HepG2 (cell line): ENCODE data around the gene RAB34. TPM values are rescaled to one million over a fixed set of nuclear protein-coding genes. Genes with fewer than 3 reads are reported as not detected.

Experiments
- ATF7 ChIP-seq, 2 experiments: fragments of 450-650 bp in 1 of 2; sonication (generic) in 1 of 2; formaldehyde crosslinking in 1 of 2; IDR thresholded peaks; 2 replicates each; pipeline versions ENCODE4 v1.4.0 to v1.6.1; 2016 to 2020; ENCODE audit warnings: antibody characterized with exemption in 1 of 2, mild to moderate bottlenecking in 1 of 2, missing genetic modification reagents in 1 of 2
- CC2D1A ChIP-seq: sonication (generic); formaldehyde crosslinking; IDR thresholded peaks from 2 replicates; pipeline ENCODE4 v1.8.1; 2023; ENCODE audit warnings: mild to moderate bottlenecking, missing genetic modification reagents
- CENPBD1 ChIP-seq: sonication (generic); formaldehyde crosslinking; IDR thresholded peaks from 2 replicates; pipeline ENCODE4 v1.8.0; 2022; ENCODE audit warnings: missing genetic modification reagents, low read depth, mild to moderate bottlenecking, borderline replicate concordance
- CREM ChIP-seq, 2 experiments: sonication (generic) in 1 of 2; formaldehyde crosslinking in 1 of 2; IDR thresholded peaks; 2 replicates each; pipeline versions ENCODE4 v1.4.0 to v1.6.1; 2016 to 2020; ENCODE audit warnings: antibody characterized with exemption in 1 of 2, mild to moderate bottlenecking in 1 of 2, missing genetic modification reagents in 1 of 2
- KLF15 ChIP-seq: sonication (generic); formaldehyde crosslinking; IDR thresholded peaks from 2 replicates; pipeline ENCODE4 v1.8.1; 2023; ENCODE audit warnings: borderline replicate concordance, mild to moderate bottlenecking, inconsistent platforms, missing genetic modification reagents, mixed read lengths
- MYNN ChIP-seq: sonication (generic); formaldehyde crosslinking; IDR thresholded peaks from 2 replicates; pipeline ENCODE4 v1.4.0; 2020; ENCODE audit warnings: mild to moderate bottlenecking, low read depth, missing genetic modification reagents
- NONO ChIP-seq, 2 experiments: fragments of 450-650 bp in 1 of 2; sonication (generic) in 1 of 2; formaldehyde crosslinking in 1 of 2; IDR thresholded peaks in 1 of 2; conservative IDR thresholded peaks in 1 of 2; 2 replicates each; pipeline versions ENCODE4 v1.6.1 to v1.8.0; 2017 to 2022; ENCODE audit warnings: mild to moderate bottlenecking in 1 of 2, missing genetic modification reagents in 1 of 2, moderate library complexity in 1 of 2
- NR3C1 ChIP-seq: sonication (generic); formaldehyde crosslinking; IDR thresholded peaks from 2 replicates; pipeline ENCODE4 v1.4.0; 2020; ENCODE audit warnings: missing genetic modification reagents
- RFX1 ChIP-seq: fragments of 450-650 bp; IDR thresholded peaks from 2 replicates; pipeline ENCODE4 v1.6.1; 2017
- TEAD2 ChIP-seq: sonication (generic); formaldehyde crosslinking; IDR thresholded peaks from 2 replicates; pipeline ENCODE4 v1.9.0; 2021; ENCODE audit warnings: missing genetic modification reagents
- THAP9 ChIP-seq: sonication (generic); formaldehyde crosslinking; IDR thresholded peaks from 2 replicates; pipeline ENCODE4; 2020; ENCODE audit warnings: missing genetic modification reagents, mild to moderate bottlenecking, borderline replicate concordance
- TOPORS ChIP-seq: sonication (generic); formaldehyde crosslinking; IDR thresholded peaks from 2 replicates; pipeline ENCODE4 v1.8.0; 2023; ENCODE audit warnings: mild to moderate bottlenecking, missing genetic modification reagents
- ZFP37 ChIP-seq: sonication (generic); formaldehyde crosslinking; IDR thresholded peaks from 2 replicates; pipeline ENCODE4 v1.4.0; 2020; ENCODE audit warnings: missing genetic modification reagents, borderline replicate concordance
- ZNF136 ChIP-seq: sonication (generic); formaldehyde crosslinking; IDR thresholded peaks from 2 replicates; pipeline ENCODE4 v1.8.1; 2022; ENCODE audit warnings: low read depth, mild to moderate bottlenecking, moderate library complexity, missing genetic modification reagents
- ZNF138 ChIP-seq: sonication (generic); formaldehyde crosslinking; IDR thresholded peaks from 2 replicates; pipeline ENCODE4 v1.5.0; 2020; ENCODE audit warnings: mild to moderate bottlenecking, low read depth, missing genetic modification reagents
- ZNF224 ChIP-seq: sonication (generic); formaldehyde crosslinking; IDR thresholded peaks from 2 replicates; pipeline ENCODE4 v1.5.0; 2020; ENCODE audit warnings: mild to moderate bottlenecking, missing genetic modification reagents
- ZNF256 ChIP-seq: sonication (generic); formaldehyde crosslinking; conservative IDR thresholded peaks from 2 replicates; pipeline ENCODE4 v1.4.0; 2020; ENCODE audit warnings: missing genetic modification reagents
- ZNF274 ChIP-seq: sonication (generic); formaldehyde crosslinking; IDR thresholded peaks from 2 replicates; pipeline ENCODE4 v1.5.1; 2020; ENCODE audit warnings: mild to moderate bottlenecking, missing genetic modification reagents
- ZNF34 ChIP-seq: sonication (generic); formaldehyde crosslinking; IDR thresholded peaks from 2 replicates; pipeline ENCODE4 v1.4.0; 2020; ENCODE audit warnings: mild to moderate bottlenecking, missing genetic modification reagents, borderline replicate concordance
- ZNF570 ChIP-seq: sonication (generic); formaldehyde crosslinking; IDR thresholded peaks from 2 replicates; pipeline ENCODE4 v1.4.0; 2020; ENCODE audit warnings: mild to moderate bottlenecking, missing genetic modification reagents, borderline replicate concordance
- ZNF572 ChIP-seq: sonication (generic); formaldehyde crosslinking; IDR thresholded peaks from 2 replicates; pipeline ENCODE4 v1.5.1; 2020; ENCODE audit warnings: mild to moderate bottlenecking, missing genetic modification reagents
- polyA plus RNA-seq, 8 experiments: library from polyadenylated mRNA; depleted of rRNA in 3 of 8; stranded (reverse) in 7 of 8; unstranded in 1 of 8; fragments of >200 nt; fragmentation: Illumina TruSeq in 4 of 8; extraction: Trizol in 4 of 8; gene quantifications; 2 replicates each; pipeline versions ENCODE4 v1.2.1 to v1.2.3, GENCODE V29; 2011 to 2016; ENCODE audit warnings: low read depth in 4 of 8, missing spikeins in 1 of 8, mixed read lengths in 1 of 8; ENCODE audit not compliant: insufficient read depth in 1 of 8
- total RNA-seq, 5 experiments: library from RNA; depleted of rRNA; stranded (reverse); fragments of >200 nt; fragmentation: Illumina TruSeq; extraction: Trizol; gene quantifications; 2 replicates each; pipeline ENCODE4 v1.2.3, GENCODE V29; 2016; ENCODE audit warnings: low read depth in 1 of 5
- TF ChIP-seq, protein P1 (sequence below): sonication (generic); formaldehyde crosslinking; IDR thresholded peaks from 2 replicates; pipeline ENCODE4 v1.4.0; 2020; ENCODE audit warnings: missing genetic modification reagents, borderline replicate concordance

RAB34 gene
- total and polyA plus RNA-seq, 2 of the 13 experiments (the other 11 are each of a cell fraction or from before 2014, with no cell fraction given), result 0.49 TPM; not detected in 1

DNA sequence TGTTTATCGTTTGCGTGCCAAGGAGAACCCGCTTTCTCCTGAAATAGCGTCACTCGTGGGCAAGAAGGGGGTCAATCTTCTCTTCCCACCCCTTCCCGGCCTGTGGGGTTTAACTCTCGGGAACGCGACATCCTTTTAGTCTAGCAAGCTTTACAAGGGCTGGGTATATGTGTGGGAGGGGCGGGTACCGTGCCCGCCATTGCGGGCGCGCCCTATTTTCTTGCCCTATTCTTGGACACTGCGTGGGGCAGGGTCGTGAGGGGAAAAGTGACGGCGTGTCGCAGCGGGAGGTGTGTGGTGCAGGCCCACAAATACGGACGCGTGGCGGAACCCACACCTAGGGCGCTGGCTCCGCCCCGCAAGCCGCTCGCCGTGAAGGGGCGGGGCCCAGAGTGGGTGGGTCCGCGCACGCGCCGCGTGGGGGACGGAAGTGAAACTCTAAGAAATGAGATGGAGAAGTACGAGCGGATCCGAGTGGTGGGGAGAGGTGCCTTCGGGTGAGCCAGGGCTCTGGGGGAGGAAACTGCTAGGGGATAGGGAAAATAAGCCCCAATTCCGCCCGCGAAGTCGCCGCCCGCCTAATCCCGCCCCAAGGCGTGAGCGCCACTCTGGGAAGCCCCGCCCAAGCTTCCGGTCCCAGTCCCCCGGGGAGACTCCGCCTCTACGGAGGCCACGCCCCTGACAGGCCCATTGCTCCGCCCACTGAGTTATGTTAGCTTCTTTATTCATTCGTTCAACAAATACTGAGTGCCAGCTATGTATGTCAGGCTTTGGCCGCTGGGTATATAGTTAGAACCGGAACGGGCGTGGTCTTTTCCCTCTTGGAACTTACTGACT is 10.9 kb upstream of the RAB34 start, which contains the start of gene NEK8 (continued):
- TF ChIP-seq, protein P1, sequence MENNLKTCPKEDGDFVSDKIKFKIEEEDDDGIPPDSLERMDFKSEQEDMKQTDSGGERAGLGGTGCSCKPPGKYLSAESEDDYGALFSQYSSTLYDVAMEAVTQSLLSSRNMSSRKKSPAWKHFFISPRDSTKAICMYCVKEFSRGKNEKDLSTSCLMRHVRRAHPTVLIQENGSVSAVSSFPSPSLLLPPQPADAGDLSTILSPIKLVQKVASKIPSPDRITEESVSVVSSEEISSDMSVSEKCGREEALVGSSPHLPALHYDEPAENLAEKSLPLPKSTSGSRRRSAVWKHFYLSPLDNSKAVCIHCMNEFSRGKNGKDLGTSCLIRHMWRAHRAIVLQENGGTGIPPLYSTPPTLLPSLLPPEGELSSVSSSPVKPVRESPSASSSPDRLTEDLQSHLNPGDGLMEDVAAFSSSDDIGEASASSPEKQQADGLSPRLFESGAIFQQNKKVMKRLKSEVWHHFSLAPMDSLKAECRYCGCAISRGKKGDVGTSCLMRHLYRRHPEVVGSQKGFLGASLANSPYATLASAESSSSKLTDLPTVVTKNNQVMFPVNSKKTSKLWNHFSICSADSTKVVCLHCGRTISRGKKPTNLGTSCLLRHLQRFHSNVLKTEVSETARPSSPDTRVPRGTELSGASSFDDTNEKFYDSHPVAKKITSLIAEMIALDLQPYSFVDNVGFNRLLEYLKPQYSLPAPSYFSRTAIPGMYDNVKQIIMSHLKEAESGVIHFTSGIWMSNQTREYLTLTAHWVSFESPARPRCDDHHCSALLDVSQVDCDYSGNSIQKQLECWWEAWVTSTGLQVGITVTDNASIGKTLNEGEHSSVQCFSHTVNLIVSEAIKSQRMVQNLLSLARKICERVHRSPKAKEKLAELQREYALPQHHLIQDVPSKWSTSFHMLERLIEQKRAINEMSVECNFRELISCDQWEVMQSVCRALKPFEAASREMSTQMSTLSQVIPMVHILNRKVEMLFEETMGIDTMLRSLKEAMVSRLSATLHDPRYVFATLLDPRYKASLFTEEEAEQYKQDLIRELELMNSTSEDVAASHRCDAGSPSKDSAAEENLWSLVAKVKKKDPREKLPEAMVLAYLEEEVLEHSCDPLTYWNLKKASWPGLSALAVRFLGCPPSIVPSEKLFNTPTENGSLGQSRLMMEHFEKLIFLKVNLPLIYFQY, result 0 out of 2 replicates have a peak, but pooled peaks have one; percentile 36
- TF ChIP-seq ZNF274 (CRISPR knock-in tag), result no peak
- TF ChIP-seq RFX1, result no peak
- no peak for TF ChIP-seq ZNF572 (CRISPR knock-in tag)
- TF ChIP-seq CREM (IDR thresholded peaks at IDR 0.05), result no peak; the same call in 1 of the 2 replicates
- no peak for TF ChIP-seq CREM (CRISPR knock-in tag; IDR thresholded peaks at IDR 0.05)
- no peak for TF ChIP-seq KLF15 (CRISPR knock-in tag)
- peak; percentile 59; the same call in 1 of the 2 replicates for TF ChIP-seq THAP9 (CRISPR knock-in tag)
- no peak for TF ChIP-seq ZNF136
- no peak for TF ChIP-seq CENPBD1 (CRISPR knock-in tag)
- TF ChIP-seq TEAD2 (CRISPR knock-in tag), result no peak
- TF ChIP-seq ATF7 (IDR thresholded peaks at IDR 0.05), result no peak
- no peak for TF ChIP-seq ATF7 (CRISPR knock-in tag; IDR thresholded peaks at IDR 0.05)
- no peak for TF ChIP-seq NONO (IDR thresholded peaks at IDR 0.05)
- TF ChIP-seq NONO (CRISPR knock-in tag; conservative IDR thresholded peaks at IDR 0.05), result peak; percentile 78
- TF ChIP-seq TOPORS (CRISPR knock-in tag), result peak; percentile 49; the same call in 1 of the 2 replicates
- 0 out of 2 replicates have a peak, but pooled peaks have one; percentile 5 for TF ChIP-seq MYNN
- no peak for TF ChIP-seq CC2D1A (CRISPR knock-in tag)
- TF ChIP-seq ZNF570 (CRISPR knock-in tag), result no peak
- no peak for TF ChIP-seq NR3C1 (CRISPR knock-in tag)
- TF ChIP-seq ZNF34 (CRISPR knock-in tag), result no peak
- no peak for TF ChIP-seq ZFP37 (CRISPR knock-in tag)
- no peak for TF ChIP-seq ZNF256 (CRISPR knock-in tag)
- no peak; the same call in 1 of the 2 replicates for TF ChIP-seq ZNF224 (CRISPR knock-in tag)
- peak; percentile 71; the same call in 1 of the 2 replicates for TF ChIP-seq ZNF138 (CRISPR knock-in tag)
